Measurements from ENCODE around the gene DYSF. TPM values are rescaled to one million over a fixed set of nuclear protein-coding genes. Genes with fewer than 3 reads are reported as not detected.

DYSF gene
- total RNA-seq, 1 experiment from 2014 or later = 0.89 TPM

DNA sequence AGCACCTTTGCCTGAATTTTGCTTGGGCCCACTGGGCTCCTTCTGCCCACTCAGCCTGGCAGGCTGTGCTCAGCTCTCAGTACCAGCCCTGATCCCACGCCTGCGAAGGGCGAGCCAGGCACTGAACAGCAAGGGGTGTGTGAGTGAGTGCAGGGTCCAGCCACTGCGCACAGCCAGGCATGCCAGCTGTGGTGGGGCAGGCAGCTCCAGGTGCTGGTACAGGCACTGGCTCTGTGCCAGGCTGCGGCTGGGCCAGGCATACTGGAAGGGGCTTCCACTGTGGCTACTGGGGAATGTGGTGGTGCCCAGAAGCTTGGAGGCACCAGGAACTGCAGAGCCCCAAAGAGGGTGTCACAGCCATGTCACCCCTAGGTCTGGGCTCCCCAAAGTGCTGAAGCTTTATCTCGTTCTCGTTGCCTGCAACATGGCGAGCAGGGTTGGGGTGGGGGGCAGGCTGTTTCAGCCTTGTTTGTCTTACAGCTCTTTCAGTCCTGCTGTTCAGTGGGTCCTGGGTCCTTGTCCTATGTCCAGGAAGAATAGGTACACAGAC is 8.8 kb downstream of the DYSF start:
- TF ChIP-seq TCF7L2 (IDR thresholded peaks at IDR 0.05; ENCODE audit: borderline replicate concordance, extremely low read depth, insufficient read depth, insufficient read length) = no peak
- no peak for TF ChIP-seq ELF1 (IDR thresholded peaks at IDR 0.05; ENCODE audit: borderline replicate concordance, low read depth)
- RAD21 ChIA-PET (ENCODE audit: low non-redundant PET in 1 of 2, low total read pairs in 2 of 2, uncharacterized antibody in 2 of 2, unreplicated experiment in 2 of 2) = interaction anchor here in 1 of 2 experiments (2.6 kb wide), 1 partner anchor 48 kb away, joined by 23 read pairs; no protein-coding TSS in a partner anchor
- no TSS peak for BruUV-seq (replicated peaks)

GRCh38 chr2:71462641-71463341 is 9.4 kb downstream of the DYSF start:
- RAD21 ChIA-PET (ENCODE audit: low non-redundant PET in 1 of 2, low total read pairs in 2 of 2, uncharacterized antibody in 2 of 2, unreplicated experiment in 2 of 2) = no interaction called here
- TF ChIP-seq CBX3 (IDR thresholded peaks at IDR 0.05; ENCODE audit: low read depth) = no peak
- TF ChIP-seq SIN3A (IDR thresholded peaks at IDR 0.05; ENCODE audit: low read depth) = no peak
- TF ChIP-seq, protein P1, sequence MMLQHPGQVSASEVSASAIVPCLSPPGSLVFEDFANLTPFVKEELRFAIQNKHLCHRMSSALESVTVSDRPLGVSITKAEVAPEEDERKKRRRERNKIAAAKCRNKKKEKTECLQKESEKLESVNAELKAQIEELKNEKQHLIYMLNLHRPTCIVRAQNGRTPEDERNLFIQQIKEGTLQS (IDR thresholded peaks at IDR 0.05) = no peak
- TF ChIP-seq SP1 (IDR thresholded peaks at IDR 0.05; ENCODE audit: low read depth) = no peak
- TF ChIP-seq MAX (IDR thresholded peaks at IDR 0.05) = no peak
- TF ChIP-seq POLR2A (IDR thresholded peaks at IDR 0.05; ENCODE audit: borderline replicate concordance, extremely low read depth, insufficient read depth, insufficient read length) = no peak
- TF ChIP-seq, protein P2, sequence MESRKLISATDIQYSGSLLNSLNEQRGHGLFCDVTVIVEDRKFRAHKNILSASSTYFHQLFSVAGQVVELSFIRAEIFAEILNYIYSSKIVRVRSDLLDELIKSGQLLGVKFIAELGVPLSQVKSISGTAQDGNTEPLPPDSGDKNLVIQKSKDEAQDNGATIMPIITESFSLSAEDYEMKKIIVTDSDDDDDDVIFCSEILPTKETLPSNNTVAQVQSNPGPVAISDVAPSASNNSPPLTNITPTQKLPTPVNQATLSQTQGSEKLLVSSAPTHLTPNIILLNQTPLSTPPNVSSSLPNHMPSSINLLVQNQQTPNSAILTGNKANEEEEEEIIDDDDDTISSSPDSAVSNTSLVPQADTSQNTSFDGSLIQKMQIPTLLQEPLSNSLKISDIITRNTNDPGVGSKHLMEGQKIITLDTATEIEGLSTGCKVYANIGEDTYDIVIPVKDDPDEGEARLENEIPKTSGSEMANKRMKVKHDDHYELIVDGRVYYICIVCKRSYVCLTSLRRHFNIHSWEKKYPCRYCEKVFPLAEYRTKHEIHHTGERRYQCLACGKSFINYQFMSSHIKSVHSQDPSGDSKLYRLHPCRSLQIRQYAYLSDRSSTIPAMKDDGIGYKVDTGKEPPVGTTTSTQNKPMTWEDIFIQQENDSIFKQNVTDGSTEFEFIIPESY (IDR thresholded peaks at IDR 0.05; ENCODE audit: extremely low read depth, insufficient replicate concordance, low read length) = no peak
- TF ChIP-seq EZH2phosphoT487 (IDR thresholded peaks at IDR 0.05; ENCODE audit: borderline replicate concordance) = no peak
- TF ChIP-seq FOSL1 (IDR thresholded peaks at IDR 0.05; ENCODE audit: low read depth) = no peak
- TF ChIP-seq REST (IDR thresholded peaks at IDR 0.05; ENCODE audit: low read depth) = no peak

More for the DNA sequence above, 8.8 kb downstream of the DYSF start:
- Histone ChIP-seq H3K9me2 (ENCODE audit: insufficient read depth) (no peaks in the 10 kb centered on the region), H4K20me1 (ENCODE audit: insufficient read depth) (no peaks in the 10 kb centered on the region), H3K4me2 (ENCODE audit: low read length) (no peak overlapping the region), H3K4me3 (replicated peaks in 1 of 2; ENCODE audit: low read depth in 1 of 2, low read length in 2 of 2) (no peak overlapping the region), H3K9ac (ENCODE audit: low read length) (no peak overlapping the region), H3K36me3 (ENCODE audit: control insufficient read depth in 1 of 2, insufficient read depth in 2 of 2, low read length in 2 of 2) (no peaks in the 10 kb centered on the region), H3K9me3 (ENCODE audit: control insufficient read depth in 1 of 2, insufficient read depth in 1 of 2, low read depth in 1 of 2, low read length in 2 of 2) (no peaks in the 10 kb centered on the region), H3K4me1 (ENCODE audit: control insufficient read depth in 1 of 2, insufficient read depth in 2 of 2, low read length in 2 of 2) (peaks cover 0 to 22% of the 10 kb centered on the region in 2 experiments; a peak in 3 of 4 replicates), H3K79me2 (ENCODE audit: insufficient read depth, low read length) (no peaks in the 10 kb centered on the region), H2AFZ (ENCODE audit: low read depth, low read length, poor library complexity, severe bottlenecking) (no peak overlapping the region), H3K27me3 (ENCODE audit: insufficient read depth, low read length) (peaks cover 3% of the 10 kb centered on the region; the same call in 1 of the 2 replicates), H3K27ac (ENCODE audit: low read depth, low read length) (no peak overlapping the region)
- intact Hi-C loops (cut with micrococcal nuclease) = no loop called here
- no peak for ATAC-seq
- DNase-seq (ENCODE audit: low read depth, low spot score) = no peak
- POLR2A ChIA-PET = interaction anchor here (0.9 kb wide), 1 partner anchor 48 kb away, joined by 3 read pairs; no protein-coding TSS in a partner anchor
- CTCF ChIA-PET = interaction anchor here (4.8 kb wide), 1 partner anchor 48 kb away, joined by 61 read pairs; no protein-coding TSS in a partner anchor

More at GRCh38 chr2:71462641-71463341, 9.4 kb downstream of the DYSF start:
- Histone ChIP-seq H3K4me1 (ENCODE audit: control insufficient read depth in 1 of 2, insufficient read depth in 2 of 2, low read length in 2 of 2) (peaks cover 0 to 26% of the 10 kb centered on the region in 2 experiments; a peak in 3 of 4 replicates), H3K9ac (ENCODE audit: low read length) (no peak overlapping the region), H3K27me3 (ENCODE audit: insufficient read depth, low read length) (peaks cover 3% of the 10 kb centered on the region; the same call in 1 of the 2 replicates), H3K27ac (ENCODE audit: low read depth, low read length) (no peak overlapping the region), H2AFZ (ENCODE audit: low read depth, low read length, poor library complexity, severe bottlenecking) (no peak overlapping the region), H3K9me3 (ENCODE audit: control insufficient read depth in 1 of 2, insufficient read depth in 1 of 2, low read depth in 1 of 2, low read length in 2 of 2) (no peaks in the 10 kb centered on the region), H3K4me3 (replicated peaks in 1 of 2; ENCODE audit: low read depth in 1 of 2, low read length in 2 of 2) (no peak overlapping the region), H3K4me2 (ENCODE audit: low read length) (no peak overlapping the region), H3K36me3 (ENCODE audit: control insufficient read depth in 1 of 2, insufficient read depth in 2 of 2, low read length in 2 of 2) (no peaks in the 10 kb centered on the region), H4K20me1 (ENCODE audit: insufficient read depth) (no peaks in the 10 kb centered on the region), H3K9me2 (ENCODE audit: insufficient read depth) (no peaks in the 10 kb centered on the region), H3K79me2 (ENCODE audit: insufficient read depth, low read length) (no peaks in the 10 kb centered on the region)
- no TSS peak for BruUV-seq (replicated peaks)
- POLR2A ChIA-PET = interaction anchor here (0.9 kb wide), 1 partner anchor 47 kb away, joined by 3 read pairs; no protein-coding TSS in a partner anchor
- CTCF ChIA-PET = interaction anchor here (4.8 kb wide), 1 partner anchor 47 kb away, joined by 61 read pairs; no protein-coding TSS in a partner anchor
- DNase-seq (ENCODE audit: low read depth, low spot score) (no peak), ATAC-seq (no peak)
- intact Hi-C loops (cut with micrococcal nuclease) = no loop called here
